ENCODE data around the gene VAV3.
"Not testable (repeated sequence)": the region's sequence is repeated elsewhere in the genome, so short reads cannot be mapped to it uniquely, and the experiment has no call there.

Gene VAV3

GRCh38 chr1:107935396-107936064 is 29.4 kb downstream of the VAV3 start:
- DNase-seq, result peak; percentile 49

- no peak for DNase-seq
These were observed 30.4 kb downstream of the VAV3 start for GRCh38 chr1:107934578-107934977.

GRCh38 chr1:107933736-107934135 is 31.2 kb downstream of the VAV3 start:
- no peak for DNase-seq

- no peak for DNase-seq
These were observed 34.7 kb downstream of the VAV3 start for GRCh38 chr1:107930292-107930691.

- DNase-seq, result no peak
These were observed 37.2 kb downstream of the VAV3 start for GRCh38 chr1:107927820-107928219.

- no peak for DNase-seq
These were observed 38.4 kb downstream of the VAV3 start for GRCh38 chr1:107926436-107927080.

GRCh38 chr1:107925565-107925964 is 39.4 kb downstream of the VAV3 start:
- DNase-seq, result no peak

GRCh38 chr1:107920999-107921398 is 44.0 kb downstream of the VAV3 start:
- no peak for DNase-seq

GRCh38 chr1:107920561-107920960 is 44.4 kb downstream of the VAV3 start:
- DNase-seq, result no peak

GRCh38 chr1:107919953-107920352 is 45.0 kb downstream of the VAV3 start:
- DNase-seq, result no peak

- no peak for DNase-seq
These were observed 50.7 kb downstream of the VAV3 start for GRCh38 chr1:107914119-107914765.

- no peak for DNase-seq
These were observed 52.3 kb downstream of the VAV3 start for GRCh38 chr1:107912656-107913055.

- no peak for DNase-seq
These were observed 64.7 kb downstream of the VAV3 start for GRCh38 chr1:107900090-107900945.

- no peak for DNase-seq
These were observed 65.3 kb downstream of the VAV3 start for GRCh38 chr1:107899655-107900054.

GRCh38 chr1:107897438-107898345 is 67.3 kb downstream of the VAV3 start:
- peak; percentile 63 for DNase-seq

- DNase-seq, result peak; percentile 35
These were observed 68.0 kb downstream of the VAV3 start for GRCh38 chr1:107896936-107897335.

GRCh38 chr1:107896401-107896800 is 68.6 kb downstream of the VAV3 start:
- DNase-seq, result no peak

GRCh38 chr1:107895403-107896191 is 69.4 kb downstream of the VAV3 start:
- DNase-seq, result peak; percentile 19

- no peak for DNase-seq
These were observed 70.4 kb downstream of the VAV3 start for GRCh38 chr1:107894605-107895004.

GRCh38 chr1:107893350-107893749 is 71.6 kb downstream of the VAV3 start:
- DNase-seq, result not testable (repeated sequence)

GRCh38 chr1:107889524-107889923 is 75.5 kb downstream of the VAV3 start:
- no peak for DNase-seq
